Kidney glomerular epithelial cell (primary cell): ENCODE data around the gene FLCN.
"Not testable (repeated sequence)": the region's sequence is repeated elsewhere in the genome, so short reads cannot be mapped to it uniquely, and the experiment has no call there.

ENCODE experiments used
- DNase-seq: peaks from one replicate; lab custom pipeline; 2025; lab: John Stamatoyannopoulos, UW

FLCN gene

GRCh38 chr17:17206913-17207335 lies 30.0 kb downstream of the FLCN start:
- no peak for DNase-seq

GRCh38 chr17:17206124-17206912 lies 30.6 kb downstream of the FLCN start, which contains the start of gene PLD6:
Gene PLD6 (minus strand): TSS chr17:17206333. CDS start chr17:17206286, 47 bp downstream.
- no peak for DNase-seq

GRCh38 chr17:17205368-17206123 lies 31.4 kb downstream of the FLCN start:
- peak; percentile 22 for DNase-seq

- no peak for DNase-seq
Measured at GRCh38 chr17:17204635-17205231, 32.2 kb downstream of the FLCN start.

GRCh38 chr17:17204041-17204591 lies 32.9 kb downstream of the FLCN start:
- DNase-seq, result no peak

GRCh38 chr17:17203173-17203730 lies 33.7 kb downstream of the FLCN start:
- no peak for DNase-seq

GRCh38 chr17:17201907-17202306 lies 35.1 kb downstream of the FLCN start:
- no peak for DNase-seq

GRCh38 chr17:17201271-17201670 lies 35.7 kb downstream of the FLCN start:
- DNase-seq, result no peak

- no peak for DNase-seq
Measured at GRCh38 chr17:17200831-17201230, 36.1 kb downstream of the FLCN start.

GRCh38 chr17:17200311-17200710 lies 36.7 kb downstream of the FLCN start:
- no peak for DNase-seq

- DNase-seq, result no peak
Measured at GRCh38 chr17:17198281-17198680, 38.7 kb downstream of the FLCN start.

- no peak for DNase-seq
Measured at GRCh38 chr17:17196776-17197175, 40.2 kb downstream of the FLCN start.

- not testable (repeated sequence) for DNase-seq
Measured at GRCh38 chr17:17195466-17195865, 41.5 kb downstream of the FLCN start.

GRCh38 chr17:17191961-17192381 lies 45.0 kb downstream of the FLCN start:
- DNase-seq, result no peak

- no peak for DNase-seq
Measured at GRCh38 chr17:17191346-17191792, 45.6 kb downstream of the FLCN start.

- no peak for DNase-seq
Measured at GRCh38 chr17:17190188-17190587, 46.8 kb downstream of the FLCN start.

GRCh38 chr17:17189559-17189958 lies 47.4 kb downstream of the FLCN start:
- no peak for DNase-seq

GRCh38 chr17:17188586-17188985 lies 48.4 kb downstream of the FLCN start:
- no peak for DNase-seq

- DNase-seq, result no peak
Measured at GRCh38 chr17:17186551-17187505, 50.1 kb downstream of the FLCN start.

GRCh38 chr17:17186051-17186450 lies 50.9 kb downstream of the FLCN start:
- DNase-seq, result no peak
